Bladder microvascular endothelial cell (primary cell): ENCODE measurements around the gene KCTD17. TPM values are rescaled to one million over a fixed set of nuclear protein-coding genes. Genes with fewer than 3 reads are reported as not detected.

Experiments
- total RNA-seq: library from RNA; depleted of rRNA; stranded (reverse); fragments of >200 nt; gene quantifications from 2 replicates; pipeline ENCODE4 v1.2.3, GENCODE V29; 2014

The KCTD17 gene
- total RNA-seq, result 16.4 and 52.7 TPM in 2 replicates

GRCh38 chr22:37051391-37052385 is at the start of gene KCTD17:
Gene KCTD17 (plus strand): TSS chr22:37051742. CDS start chr22:37051761, 19 bp downstream.

GRCh38 chr22:37019309-37020191 is 32.0 kb upstream of the KCTD17 start, which contains the start of the genes MPST and TST:
Gene MPST (plus strand): TSS chr22:37019742. CDS start chr22:37019837, 95 bp downstream.
Gene TST (minus strand): TSS chr22:37019447. CDS start chr22:37018732, 715 bp downstream.

GRCh38 chr22:37109242-37109917 is 57.8 kb downstream of the KCTD17 start, which contains the start of gene TMPRSS6:
Gene TMPRSS6 (minus strand): TSS chr22:37109713. CDS start chr22:37103417, 6,296 bp downstream.

Other genes starting within 250 kb of the KCTD17 start
- not detected in 2 replicates for gene PVALB, start 234.7 kb upstream of the KCTD17 start, total RNA-seq
- not detected in 2 replicates for gene NCF4, start 190.7 kb upstream of the KCTD17 start, total RNA-seq
- 6.5 and 8.9 TPM in 2 replicates for gene CSF2RB, start 138.1 kb upstream of the KCTD17 start, total RNA-seq
- 35.7 and 47.8 TPM in 2 replicates for gene TST, start 32.3 kb upstream of the KCTD17 start, total RNA-seq
- 83.9 and 93.9 TPM in 2 replicates for gene MPST, start 32.0 kb upstream of the KCTD17 start, total RNA-seq
- not detected in 2 replicates for gene TMPRSS6, start 58.0 kb downstream of the KCTD17 start, total RNA-seq
- gene IL2RB, start 98.2 kb downstream of the KCTD17 start, total RNA-seq, result not detected in 2 replicates
- 2.8 and 4.5 TPM in 2 replicates for gene C1QTNF6, start 136.5 kb downstream of the KCTD17 start, total RNA-seq
- gene SSTR3, start 160.7 kb downstream of the KCTD17 start, total RNA-seq, result not detected in 2 replicates
- gene RAC2, start 192.5 kb downstream of the KCTD17 start, total RNA-seq, result 9.9 and 18.6 TPM in 2 replicates
- 0.06 TPM in 1 of 2 replicates, not detected in the other for gene CYTH4, start 230.8 kb downstream of the KCTD17 start, total RNA-seq